ENCODE data around the gene RNF130.

RNF130 gene

GRCh38 chr5:180077594-180078284 lies 6.2 kb upstream of the RNF130 start:
- ChIA-PET POLR2A (no interaction called here), CTCF (interaction anchor here (1.8 kb wide), 1 partner anchor 13 kb away, joined by 7 read pairs; no protein-coding TSS in a partner anchor)
- Histone ChIP-seq H3K27ac (ENCODE audit: extremely low read depth, low read depth, low read length) (no peak overlapping the region), H3K4me3 (ENCODE audit: low read depth, low read length) (no peak overlapping the region), H3K36me3 (ENCODE audit: control insufficient read depth in 2 of 2, insufficient read depth in 1 of 2, low read length in 2 of 2) (no peaks in the 10 kb centered on the region), H3K9me3 (ENCODE audit: control insufficient read depth, insufficient read depth, low read depth, low read length) (no peaks in the 10 kb centered on the region), H3K4me1 (ENCODE audit: control insufficient read depth, insufficient read depth, low read length) (no peaks in the 10 kb centered on the region)
- TF ChIP-seq ZNF560 (tag by site-specific recombination; IDR thresholded peaks at IDR 0.05; ENCODE audit: borderline replicate concordance) (no peak), ZSCAN4 (tag by site-specific recombination; IDR thresholded peaks at IDR 0.05) (no peak), AEBP2 (tag by site-specific recombination; IDR thresholded peaks at IDR 0.05; ENCODE audit: borderline replicate concordance) (no peak), GLI2 (tag by site-specific recombination; IDR thresholded peaks at IDR 0.05; ENCODE audit: borderline replicate concordance, low read depth) (no peak), SP3 (tag by site-specific recombination; IDR thresholded peaks at IDR 0.05) (no peak), ZSCAN30 (tag by site-specific recombination; IDR thresholded peaks at IDR 0.05) (no peak), ZNF664 (tag by site-specific recombination; IDR thresholded peaks at IDR 0.05) (no peak), ZNF169 (tag by site-specific recombination; IDR thresholded peaks at IDR 0.05) (no peak), ZNF423 (tag by site-specific recombination; IDR thresholded peaks at IDR 0.05) (no peak), ZNF555 (tag by site-specific recombination; conservative IDR thresholded peaks at IDR 0.05) (no peak), ZNF830 (tag by site-specific recombination; IDR thresholded peaks at IDR 0.05; ENCODE audit: low read depth) (no peak), ZXDB (tag by site-specific recombination; IDR thresholded peaks at IDR 0.05) (no peak), ZNF214 (tag by site-specific recombination; IDR thresholded peaks at IDR 0.05; ENCODE audit: borderline replicate concordance) (no peak), ZNF112 (tag by site-specific recombination; IDR thresholded peaks at IDR 0.05) (no peak), ZNF677 (tag by site-specific recombination; IDR thresholded peaks at IDR 0.05) (no peak), BCL11B (tag by site-specific recombination; IDR thresholded peaks at IDR 0.05; ENCODE audit: low read depth) (no peak), ZNF121 (tag by site-specific recombination; IDR thresholded peaks at IDR 0.05) (no peak), ZNF513 (tag by site-specific recombination; IDR thresholded peaks at IDR 0.05) (no peak)

GRCh38 chr5:180075703-180076102 lies 4.1 kb upstream of the RNF130 start:
- ChIA-PET POLR2A (no interaction called here), CTCF (interaction anchor here (1.8 kb wide), 2 partner anchors 15 kb away, joined by 5 to 7 read pairs; no protein-coding TSS in a partner anchor)
- TF ChIP-seq ZNF157 (tag by site-specific recombination; IDR thresholded peaks at IDR 0.05) = no peak
- TF ChIP-seq ZNF280D (tag by site-specific recombination; IDR thresholded peaks at IDR 0.05) = no peak
- TF ChIP-seq ZNF16 (tag by site-specific recombination; IDR thresholded peaks at IDR 0.05; ENCODE audit: low read depth) = no peak
- TF ChIP-seq ZNF48 (tag by site-specific recombination; IDR thresholded peaks at IDR 0.05) = no peak
- no peak for TF ChIP-seq ZNF114 (tag by site-specific recombination; IDR thresholded peaks at IDR 0.05)
- TF ChIP-seq GFI1B (tag by site-specific recombination; IDR thresholded peaks at IDR 0.05) = no peak
- TF ChIP-seq ZNF175 (tag by site-specific recombination; IDR thresholded peaks at IDR 0.05) = no peak
- no peak for TF ChIP-seq ZNF501 (tag by site-specific recombination; IDR thresholded peaks at IDR 0.05)
- Histone ChIP-seq H3K36me3 (ENCODE audit: control insufficient read depth in 2 of 2, insufficient read depth in 1 of 2, low read length in 2 of 2) (no peaks in the 10 kb centered on the region), H3K9me3 (ENCODE audit: control insufficient read depth, insufficient read depth, low read depth, low read length) (no peaks in the 10 kb centered on the region), H3K4me1 (ENCODE audit: control insufficient read depth, insufficient read depth, low read length) (no peaks in the 10 kb centered on the region), H3K4me3 (ENCODE audit: low read depth, low read length) (no peak overlapping the region), H3K27ac (ENCODE audit: extremely low read depth, low read depth, low read length) (no peak overlapping the region)

All from HEK293 (cell line).